HEK293 (cell line): ENCODE results near the gene MGAT1.

ENCODE experiments used
- KLF10 ChIP-seq: fragments of 450-650 bp; IDR thresholded peaks from 2 replicates; pipeline ENCODE4 v1.5.1; 2018; ENCODE audit warnings: missing biosample characterization, mild to moderate bottlenecking, missing genetic modification characterization
- MYNN ChIP-seq: fragments of 450-650 bp; formaldehyde crosslinking; IDR thresholded peaks from 2 replicates; pipeline ENCODE4 v1.5.1; 2016; ENCODE audit warnings: missing biosample characterization, missing genetic modification characterization, borderline replicate concordance
- MZF1 ChIP-seq: fragments of 450-650 bp; formaldehyde crosslinking; IDR thresholded peaks from 2 replicates; pipeline ENCODE4 v1.5.1; 2017; ENCODE audit warnings: missing biosample characterization, missing genetic modification characterization, borderline replicate concordance
- PRDM1 ChIP-seq: fragments of 450-650 bp; formaldehyde crosslinking; IDR thresholded peaks from 2 replicates; pipeline ENCODE4; 2016; ENCODE audit warnings: missing biosample characterization, missing genetic modification characterization
- YY1 ChIP-seq: fragments of 450-650 bp; formaldehyde crosslinking; IDR thresholded peaks from 2 replicates; pipeline ENCODE4 v1.5.1; 2018; ENCODE audit warnings: missing biosample characterization, missing genetic modification characterization
- ZNF121 ChIP-seq: fragments of 450-650 bp; formaldehyde crosslinking; IDR thresholded peaks from 2 replicates; pipeline ENCODE4 v1.5.1; 2016; ENCODE audit warnings: missing biosample characterization, missing genetic modification characterization
- ZNF133 ChIP-seq: fragments of 450-650 bp; formaldehyde crosslinking; IDR thresholded peaks from 2 replicates; pipeline ENCODE4 v1.5.1; 2016; ENCODE audit warnings: missing biosample characterization, missing genetic modification characterization
- ZNF571 ChIP-seq: fragments of 450-650 bp; formaldehyde crosslinking; IDR thresholded peaks from 2 replicates; pipeline ENCODE4 v1.5.0; 2017; ENCODE audit warnings: missing biosample characterization, missing genetic modification characterization
- ZSCAN23 ChIP-seq: fragments of 450-650 bp; formaldehyde crosslinking; IDR thresholded peaks from 2 replicates; pipeline ENCODE4 v1.5.1; 2016; ENCODE audit warnings: missing biosample characterization, missing genetic modification characterization
- TF ChIP-seq, protein P1 (sequence below): fragments of 450-650 bp; IDR thresholded peaks from 2 replicates; pipeline ENCODE4 v1.5.1; 2018; ENCODE audit warnings: missing biosample characterization, missing genetic modification characterization
- TF ChIP-seq, protein P2 (sequence below): fragments of 450-650 bp; formaldehyde crosslinking; IDR thresholded peaks from 2 replicates; pipeline ENCODE4 v1.5.1; 2016; ENCODE audit warnings: missing biosample characterization, missing genetic modification characterization
- TF ChIP-seq, protein P3 (sequence below): fragments of 450-650 bp; formaldehyde crosslinking; IDR thresholded peaks from 2 replicates; pipeline ENCODE4 v1.5.1; 2016; ENCODE audit warnings: missing biosample characterization, missing genetic modification characterization
- TF ChIP-seq, protein P4 (sequence below): fragments of 450-650 bp; formaldehyde crosslinking; IDR thresholded peaks from 2 replicates; pipeline ENCODE4 v1.5.1; 2016; ENCODE audit warnings: missing biosample characterization, missing genetic modification characterization
- TF ChIP-seq, protein P5 (sequence below): fragments of 450-650 bp; formaldehyde crosslinking; IDR thresholded peaks from 2 replicates; pipeline ENCODE4; 2016; ENCODE audit warnings: missing biosample characterization, missing genetic modification characterization

DNA sequence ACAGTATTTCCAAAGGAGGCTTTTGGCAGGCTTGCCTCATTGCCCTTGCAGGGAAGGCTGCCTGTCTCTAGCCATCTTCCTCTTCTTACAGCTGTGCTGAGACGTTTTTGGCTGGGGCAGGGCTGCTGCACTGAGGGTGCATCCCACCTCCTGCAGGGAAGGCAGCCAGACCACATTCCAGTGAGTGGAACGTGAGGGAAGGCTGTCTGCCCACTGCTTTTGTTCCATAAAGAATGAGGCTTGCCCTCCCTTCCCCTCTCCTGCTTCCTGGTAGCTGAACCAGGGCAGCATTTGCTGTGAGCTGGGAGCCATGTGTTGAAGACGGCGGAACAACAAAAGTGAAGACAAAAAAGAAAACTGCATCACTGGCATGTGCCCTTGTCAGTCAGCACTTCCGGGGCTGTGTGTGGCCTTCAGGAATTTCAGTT, 16.8 kb downstream of the MGAT1 start:
- TF ChIP-seq, protein P1, sequence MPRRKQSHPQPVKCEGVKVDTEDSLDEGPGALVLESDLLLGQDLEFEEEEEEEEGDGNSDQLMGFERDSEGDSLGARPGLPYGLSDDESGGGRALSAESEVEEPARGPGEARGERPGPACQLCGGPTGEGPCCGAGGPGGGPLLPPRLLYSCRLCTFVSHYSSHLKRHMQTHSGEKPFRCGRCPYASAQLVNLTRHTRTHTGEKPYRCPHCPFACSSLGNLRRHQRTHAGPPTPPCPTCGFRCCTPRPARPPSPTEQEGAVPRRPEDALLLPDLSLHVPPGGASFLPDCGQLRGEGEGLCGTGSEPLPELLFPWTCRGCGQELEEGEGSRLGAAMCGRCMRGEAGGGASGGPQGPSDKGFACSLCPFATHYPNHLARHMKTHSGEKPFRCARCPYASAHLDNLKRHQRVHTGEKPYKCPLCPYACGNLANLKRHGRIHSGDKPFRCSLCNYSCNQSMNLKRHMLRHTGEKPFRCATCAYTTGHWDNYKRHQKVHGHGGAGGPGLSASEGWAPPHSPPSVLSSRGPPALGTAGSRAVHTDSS (tag by site-specific recombination): no peak
- TF ChIP-seq, protein P2, sequence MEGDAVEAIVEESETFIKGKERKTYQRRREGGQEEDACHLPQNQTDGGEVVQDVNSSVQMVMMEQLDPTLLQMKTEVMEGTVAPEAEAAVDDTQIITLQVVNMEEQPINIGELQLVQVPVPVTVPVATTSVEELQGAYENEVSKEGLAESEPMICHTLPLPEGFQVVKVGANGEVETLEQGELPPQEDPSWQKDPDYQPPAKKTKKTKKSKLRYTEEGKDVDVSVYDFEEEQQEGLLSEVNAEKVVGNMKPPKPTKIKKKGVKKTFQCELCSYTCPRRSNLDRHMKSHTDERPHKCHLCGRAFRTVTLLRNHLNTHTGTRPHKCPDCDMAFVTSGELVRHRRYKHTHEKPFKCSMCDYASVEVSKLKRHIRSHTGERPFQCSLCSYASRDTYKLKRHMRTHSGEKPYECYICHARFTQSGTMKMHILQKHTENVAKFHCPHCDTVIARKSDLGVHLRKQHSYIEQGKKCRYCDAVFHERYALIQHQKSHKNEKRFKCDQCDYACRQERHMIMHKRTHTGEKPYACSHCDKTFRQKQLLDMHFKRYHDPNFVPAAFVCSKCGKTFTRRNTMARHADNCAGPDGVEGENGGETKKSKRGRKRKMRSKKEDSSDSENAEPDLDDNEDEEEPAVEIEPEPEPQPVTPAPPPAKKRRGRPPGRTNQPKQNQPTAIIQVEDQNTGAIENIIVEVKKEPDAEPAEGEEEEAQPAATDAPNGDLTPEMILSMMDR (tag by site-specific recombination): no peak
- no peak for TF ChIP-seq MZF1 (tag by site-specific recombination)
- TF ChIP-seq, protein P3, sequence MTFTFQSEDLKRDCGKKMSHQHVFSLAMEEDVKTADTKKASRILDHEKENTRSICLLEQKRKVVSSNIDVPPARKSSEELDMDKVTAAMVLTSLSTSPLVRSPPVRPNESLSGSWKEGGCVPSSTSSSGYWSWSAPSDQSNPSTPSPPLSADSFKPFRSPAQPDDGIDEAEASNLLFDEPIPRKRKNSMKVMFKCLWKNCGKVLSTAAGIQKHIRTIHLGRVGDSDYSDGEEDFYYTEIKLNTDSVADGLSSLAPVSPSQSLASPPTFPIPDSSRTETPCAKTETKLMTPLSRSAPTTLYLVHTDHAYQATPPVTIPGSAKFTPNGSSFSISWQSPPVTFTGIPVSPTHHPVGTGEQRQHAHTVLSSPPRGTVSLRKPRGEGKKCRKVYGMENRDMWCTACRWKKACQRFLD (tag by site-specific recombination): no peak
- no peak for TF ChIP-seq KLF10 (tag by site-specific recombination)
- no peak for TF ChIP-seq MYNN (tag by site-specific recombination)
- no peak for TF ChIP-seq YY1
- TF ChIP-seq ZNF133 (tag by site-specific recombination): no peak
- TF ChIP-seq ZNF571 (tag by site-specific recombination): no peak
- TF ChIP-seq, protein P4, sequence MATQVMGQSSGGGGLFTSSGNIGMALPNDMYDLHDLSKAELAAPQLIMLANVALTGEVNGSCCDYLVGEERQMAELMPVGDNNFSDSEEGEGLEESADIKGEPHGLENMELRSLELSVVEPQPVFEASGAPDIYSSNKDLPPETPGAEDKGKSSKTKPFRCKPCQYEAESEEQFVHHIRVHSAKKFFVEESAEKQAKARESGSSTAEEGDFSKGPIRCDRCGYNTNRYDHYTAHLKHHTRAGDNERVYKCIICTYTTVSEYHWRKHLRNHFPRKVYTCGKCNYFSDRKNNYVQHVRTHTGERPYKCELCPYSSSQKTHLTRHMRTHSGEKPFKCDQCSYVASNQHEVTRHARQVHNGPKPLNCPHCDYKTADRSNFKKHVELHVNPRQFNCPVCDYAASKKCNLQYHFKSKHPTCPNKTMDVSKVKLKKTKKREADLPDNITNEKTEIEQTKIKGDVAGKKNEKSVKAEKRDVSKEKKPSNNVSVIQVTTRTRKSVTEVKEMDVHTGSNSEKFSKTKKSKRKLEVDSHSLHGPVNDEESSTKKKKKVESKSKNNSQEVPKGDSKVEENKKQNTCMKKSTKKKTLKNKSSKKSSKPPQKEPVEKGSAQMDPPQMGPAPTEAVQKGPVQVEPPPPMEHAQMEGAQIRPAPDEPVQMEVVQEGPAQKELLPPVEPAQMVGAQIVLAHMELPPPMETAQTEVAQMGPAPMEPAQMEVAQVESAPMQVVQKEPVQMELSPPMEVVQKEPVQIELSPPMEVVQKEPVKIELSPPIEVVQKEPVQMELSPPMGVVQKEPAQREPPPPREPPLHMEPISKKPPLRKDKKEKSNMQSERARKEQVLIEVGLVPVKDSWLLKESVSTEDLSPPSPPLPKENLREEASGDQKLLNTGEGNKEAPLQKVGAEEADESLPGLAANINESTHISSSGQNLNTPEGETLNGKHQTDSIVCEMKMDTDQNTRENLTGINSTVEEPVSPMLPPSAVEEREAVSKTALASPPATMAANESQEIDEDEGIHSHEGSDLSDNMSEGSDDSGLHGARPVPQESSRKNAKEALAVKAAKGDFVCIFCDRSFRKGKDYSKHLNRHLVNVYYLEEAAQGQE (tag by site-specific recombination): no peak
- TF ChIP-seq ZSCAN23: no peak
- TF ChIP-seq, protein P5, sequence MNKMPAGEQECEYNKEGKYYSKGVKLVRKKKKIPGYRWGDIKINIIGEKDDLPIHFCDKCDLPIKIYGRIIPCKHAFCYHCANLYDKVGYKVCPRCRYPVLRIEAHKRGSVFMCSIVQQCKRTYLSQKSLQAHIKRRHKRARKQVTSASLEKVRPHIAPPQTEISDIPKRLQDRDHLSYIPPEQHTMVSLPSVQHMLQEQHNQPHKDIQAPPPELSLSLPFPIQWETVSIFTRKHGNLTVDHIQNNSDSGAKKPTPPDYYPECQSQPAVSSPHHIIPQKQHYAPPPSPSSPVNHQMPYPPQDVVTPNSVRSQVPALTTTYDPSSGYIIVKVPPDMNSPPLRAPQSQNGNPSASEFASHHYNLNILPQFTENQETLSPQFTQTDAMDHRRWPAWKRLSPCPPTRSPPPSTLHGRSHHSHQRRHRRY (tag by site-specific recombination): no peak
- no peak for TF ChIP-seq ZNF121 (tag by site-specific recombination)
- no peak for TF ChIP-seq PRDM1
